Ovary (tissue), 9 donors: Measurements from ENCODE around the gene RPTOR. TPM values are rescaled to one million over a fixed set of nuclear protein-coding genes. Genes with fewer than 3 reads are reported as not detected.

Experiments
- DNase-seq, 5 donors: peaks; one replicate each; pipeline ENCODE4 v3.0.0-alpha.2; 2019 to 2020
- H3K27ac ChIP-seq, 2 donors: fragments of 200-600 bp; one replicate each; pipeline versions ENCODE4 v1.5.1 to v1.8.0; 2019 to 2022
- H3K27me3 ChIP-seq: fragments of 200-600 bp; one replicate; pipeline ENCODE4 v1.8.0; 2022
- H3K36me3 ChIP-seq: fragments of 200-600 bp; sonication (generic); one replicate; pipeline ENCODE4 v1.5.1; 2019
- H3K4me1 ChIP-seq: one replicate; pipeline ENCODE4 v1.8.1; 2013; ENCODE audit warnings: mild to moderate bottlenecking, moderate library complexity; ENCODE audit not compliant: insufficient read depth
- H3K4me3 ChIP-seq: fragments of 200-600 bp; sonication (generic); one replicate; pipeline ENCODE4 v1.5.1; 2017
- H3K9me3 ChIP-seq, 2 donors: fragments of 200-600 bp in 1 of 2; sonication (generic) in 1 of 2; one replicate each; pipeline versions ENCODE4 v1.5.1 to v1.8.1; 2013 to 2019; ENCODE audit warnings: mild to moderate bottlenecking in 1 of 2, moderate library complexity in 1 of 2
- CTCF ChIP-seq, 3 donors: fragments of 450-650 bp in 2 of 3; fragments of 200-600 bp in 1 of 3; IDR thresholded peaks; one replicate each; pipeline versions ENCODE4 v1.5.1 to v1.8.0; 2016 to 2022; ENCODE audit warnings: antibody characterized with exemption in 3 of 3, mild to moderate bottlenecking in 1 of 3
- EP300 ChIP-seq: sonication (generic); formaldehyde crosslinking; IDR thresholded peaks from one replicate; pipeline ENCODE4 v1.6.1; 2017; ENCODE audit warnings: antibody characterized with exemption
- POLR2A ChIP-seq: fragments of 450-650 bp; IDR thresholded peaks from one replicate; pipeline ENCODE4 v1.6.1; 2017; ENCODE audit warnings: antibody characterized with exemption, mild to moderate bottlenecking, moderate library complexity
- WGBS, 3 donors: extraction: QIAGEN DNeasy Blood & Tissue Kit in 1 of 3; methylation state at CpG; one replicate each; pipeline versions ENCODE4 v1.1.5 to v1.1.7; 2013 to 2017; 5-methylcytosine and 5-hydroxymethylcytosine counted together
- intact Hi-C, 4 donors: fragments of 100-400 bp; cut with DNase I; formaldehyde crosslinking; loops; one replicate each; pipeline versions ENCODE4 v1.11.0 to v1.15.1; 2022 to 2023
- polyA plus RNA-seq, 2 donors: library from polyadenylated mRNA; stranded (reverse); fragments of 200-250 nt in 1 of 2; fragments of 350-450 nt in 1 of 2; fragmentation: Illumina TruSeq in 1 of 2; extraction: RNeasy Lipid Tissue Mini Kit (QIAGEN cat#74804) in 1 of 2; gene quantifications; one replicate each; pipeline ENCODE4 v1.2.3, GENCODE V29; 2013 to 2014
- total RNA-seq, 7 donors: library from RNA; depleted of rRNA in 2 of 7; stranded (reverse); fragments of >200 nt in 2 of 7; fragmentation: NEBNext Ultra II Directional in 3 of 7; extraction: Animal tissue kit (Norgen Biotek cat#: 25700) in 3 of 7; gene quantifications; one replicate each; pipeline versions ENCODE4 v1.1.0 to v1.2.4, GENCODE V29; 2016 to 2023
- donor health status: DM: no; HTN: no; CAD: no; lungs with moderate emphysema.
- donor health status: DM: no; HTN: no; CAD: no.
- donor health status: Bipolar disorder and iron deficiency.
- donor health status: DM: yes; HTN: yes; CAD: no.
- donor health status: DM: no; HTN: no; CAD: no.
- donor health status: DM: yes; HTN: yes; CAD: no.

Gene RPTOR
- total and polyA plus RNA-seq, 9 donors = 11.1 to 41.9 (median 27.9) TPM

- TF ChIP-seq POLR2A (no peak), EP300 (no peak), CTCF (IDR thresholded peaks at IDR 0.05) (no peak)
- Histone ChIP-seq H3K36me3 (no peaks in the 10 kb centered on the region), H3K4me1 (peaks cover 5% of the 10 kb centered on the region), H3K9me3 (no peaks in the 10 kb centered on the region), H3K4me3 (no peak overlapping the region), H3K27ac (no peak overlapping the region), H3K27me3 (no peaks in the 10 kb centered on the region)
- DNase-seq = no peak
- intact Hi-C loops = no loop called here
- WGBS, 3 donors = 89 to 91% (median 90%) methylated on average over 22 to 24 of the region's 24 CpGs
These were observed 343.9 kb downstream of the RPTOR start for GRCh38 chr17:80888276-80889160.

- intact Hi-C loops = no loop called here
- Histone ChIP-seq H3K27ac (no peak overlapping the region), H3K4me3 (no peak overlapping the region), H3K27me3 (no peaks in the 10 kb centered on the region), H3K9me3 (no peaks in the 10 kb centered on the region), H3K4me1 (peaks cover 5% of the 10 kb centered on the region), H3K36me3 (no peaks in the 10 kb centered on the region)
- TF ChIP-seq CTCF (IDR thresholded peaks at IDR 0.05) (no peak), EP300 (no peak), POLR2A (no peak)
- DNase-seq = no peak
- WGBS, 3 donors = 86 to 93% (median 88%) methylated on average over 29 to 40 of the region's 40 CpGs
These were observed 344.9 kb downstream of the RPTOR start for GRCh38 chr17:80889231-80890195.

GRCh38 chr17:80890196-80890920 is 345.7 kb downstream of the RPTOR start:
- no peak for DNase-seq
- Histone ChIP-seq H3K9me3 (no peaks in the 10 kb centered on the region), H3K27ac (no peak overlapping the region), H3K4me3 (no peak overlapping the region), H3K27me3 (no peaks in the 10 kb centered on the region), H3K36me3 (no peaks in the 10 kb centered on the region), H3K4me1 (peaks cover 5% of the 10 kb centered on the region)
- TF ChIP-seq POLR2A (no peak), EP300 (no peak), CTCF (IDR thresholded peaks at IDR 0.05) (no peak)
- WGBS, 3 donors = 92 to 94% (median 92%) methylated on average over 31 of the region's 31 CpGs
- intact Hi-C loops = no loop called here

GRCh38 chr17:80890921-80891396 is 346.3 kb downstream of the RPTOR start:
- Histone ChIP-seq H3K27ac (no peak overlapping the region), H3K9me3 (no peaks in the 10 kb centered on the region), H3K36me3 (no peaks in the 10 kb centered on the region), H3K4me1 (peaks cover 5% of the 10 kb centered on the region), H3K27me3 (no peaks in the 10 kb centered on the region), H3K4me3 (no peak overlapping the region)
- intact Hi-C loops = no loop called here
- no peak for DNase-seq
- WGBS, 3 donors = 74 to 90% (median 77%) methylated on average over 18 of the region's 18 CpGs
- TF ChIP-seq POLR2A (no peak), EP300 (no peak), CTCF (IDR thresholded peaks at IDR 0.05) (no peak)
